Measurements from ENCODE around the gene BUD23. TPM values are rescaled to one million over a fixed set of nuclear protein-coding genes. Genes with fewer than 3 reads are reported as not detected.

Gene BUD23
- total RNA-seq: 36.2 TPM

GRCh38 chr7:73683056-73683787, at the start of gene BUD23, which contains the start of gene DNAJC30:
Gene BUD23 (plus strand): TSS chr7:73683597. CDS start chr7:73683626, 29 bp downstream.
Gene DNAJC30 (minus strand): TSS chr7:73683453. CDS start chr7:73683423, 30 bp downstream.

GRCh38 chr7:73667344-73668102, 15.9 kb upstream of the BUD23 start, which contains the start of gene VPS37D:
Gene VPS37D (plus strand): TSS chr7:73667831. CDS start chr7:73667959, 128 bp downstream.

DNA sequence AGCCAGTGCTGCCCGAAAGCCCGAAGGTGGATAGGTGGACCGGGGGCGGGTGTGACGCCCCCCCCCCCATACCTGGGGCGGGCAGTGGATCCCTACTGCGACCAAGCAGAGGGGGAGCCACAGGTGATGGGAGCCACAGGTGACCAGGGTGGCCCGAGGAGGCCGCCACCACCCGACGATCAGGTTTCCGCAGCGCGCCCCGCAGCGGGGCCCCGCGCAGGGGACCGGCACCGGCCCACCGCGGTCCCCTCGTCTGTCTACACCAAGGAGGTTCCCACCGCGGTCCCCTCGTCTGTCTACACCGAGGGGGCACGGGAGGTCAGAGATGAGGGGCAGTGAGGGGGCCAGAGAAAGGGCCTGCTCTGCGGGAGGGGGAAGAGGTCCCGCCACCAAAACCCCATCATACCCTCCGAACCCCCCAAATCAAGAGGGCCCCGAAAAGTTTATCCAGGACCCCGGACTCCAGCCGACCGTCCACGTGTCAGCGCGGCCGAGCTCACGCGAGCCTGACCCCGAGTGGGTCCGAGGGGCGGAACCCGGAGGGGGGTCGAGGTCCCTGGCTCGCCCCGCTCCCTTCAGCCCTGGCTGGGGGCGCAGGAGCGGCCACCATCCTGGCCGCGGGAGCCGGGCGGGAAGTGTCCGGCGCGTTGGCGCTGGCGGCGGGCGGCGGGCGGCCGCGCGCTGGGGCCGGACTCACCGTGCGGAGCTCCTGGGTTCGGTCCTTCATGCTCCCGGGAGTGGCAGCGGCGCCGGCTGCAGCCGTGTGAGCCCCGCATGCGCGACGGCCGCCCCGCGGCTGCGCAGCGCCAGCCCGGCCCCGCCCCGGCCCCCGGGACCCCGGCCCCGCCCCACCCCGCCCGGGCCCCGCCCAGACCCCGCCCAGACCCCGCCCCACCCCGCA, 35.8 kb downstream of the BUD23 start, which contains the start of gene STX1A:
Gene STX1A, minus strand, starts transcription at position 765 of the 901 bp plus-strand sequence. Its CDS starts 38 bp downstream, at position 727.

GRCh38 chr7:73738612-73739386, 55.4 kb downstream of the BUD23 start, which contains the start of gene ABHD11:
Gene ABHD11 (minus strand): TSS chr7:73738802. CDS start chr7:73738770, 32 bp downstream.

Other genes starting within 250 kb of the BUD23 start
- gene FZD9, start 249.8 kb upstream of the BUD23 start, total RNA-seq: 4.2 TPM
- 90.4 TPM for gene BAZ1B, start 161.3 kb upstream of the BUD23 start, total RNA-seq
- 15.7 TPM for gene BCL7B, start 125.9 kb upstream of the BUD23 start, total RNA-seq
- 49.6 TPM for gene TBL2, start 105.0 kb upstream of the BUD23 start, total RNA-seq
- gene MLXIPL, start 59.1 kb upstream of the BUD23 start, total RNA-seq: 0.82 TPM
- 14.6 TPM for gene VPS37D, start 15.8 kb upstream of the BUD23 start, total RNA-seq
- gene DNAJC30, start 144 bp upstream of the BUD23 start, total RNA-seq: 4.2 TPM
- 22.0 TPM for gene STX1A, start 36.1 kb downstream of the BUD23 start, total RNA-seq
- gene ABHD11, start 55.2 kb downstream of the BUD23 start, total RNA-seq: 17.5 TPM
- 6.0 TPM for gene CLDN3, start 86.7 kb downstream of the BUD23 start, total RNA-seq
- gene CLDN4, start 147.4 kb downstream of the BUD23 start, total RNA-seq: 15.8 TPM
- 5.9 TPM for gene METTL27, start 158.9 kb downstream of the BUD23 start, total RNA-seq
- not detected for gene TMEM270, start 177.6 kb downstream of the BUD23 start, total RNA-seq